Measurements from ENCODE around the gene UGT3A1. TPM values are rescaled to one million over a fixed set of nuclear protein-coding genes. Genes with fewer than 3 reads are reported as not detected.
"Not testable (repeated sequence)": the region's sequence is repeated elsewhere in the genome, so short reads cannot be mapped to it uniquely, and the experiment has no call there.

The UGT3A1 gene
- polyA plus RNA-seq, 1 of the 3 experiments (the other 2 are of a cell fraction) = not detected

GRCh38 chr5:36026706-36027465 lies 35.7 kb upstream of the UGT3A1 start:
- CTCF ChIA-PET = no interaction called here
- no peak for DNase-seq
- TF ChIP-seq MEF2A (IDR thresholded peaks at IDR 0.05; ENCODE audit: borderline replicate concordance, low read depth) (no peak), TEAD4 (IDR thresholded peaks at IDR 0.05; ENCODE audit: borderline replicate concordance, insufficient read depth) (no peak), CTCF (IDR thresholded peaks at IDR 0.05) (no peak), NFIC (IDR thresholded peaks at IDR 0.05; ENCODE audit: borderline replicate concordance) (no peak), SMC3 (IDR thresholded peaks at IDR 0.05; ENCODE audit: low read depth, low read length) (no peak), MXI1 (IDR thresholded peaks at IDR 0.05; ENCODE audit: low read depth, low read length) (no peak), REST (IDR thresholded peaks at IDR 0.05; ENCODE audit: low read depth, low read length) (no peak), EP300 (IDR thresholded peaks at IDR 0.05; ENCODE audit: borderline replicate concordance in 1 of 2, low read depth in 1 of 2, low read length in 1 of 2) (no peak)
- no peak overlapping the region for H3K4me2 ChIP-seq
- no peaks in the 10 kb centered on the region for H3K79me2 ChIP-seq (ENCODE audit: insufficient read depth)
- WGBS (ENCODE audit: low lambda C conversion rate) = 21% methylated on average over 6 of the region's 6 CpGs
- H3K27me3 ChIP-seq (ENCODE audit: insufficient read depth) = no peaks in the 10 kb centered on the region
- POLR2A ChIA-PET = no interaction called here
- no peaks in the 10 kb centered on the region for H3K9me3 ChIP-seq
- H3K27ac ChIP-seq (ENCODE audit: low read depth in 2 of 2, low read length in 1 of 2) = no peak overlapping the region
- H3K9ac ChIP-seq = no peak overlapping the region
- H3K4me1 ChIP-seq (ENCODE audit: control insufficient read depth in 1 of 2, insufficient read depth in 2 of 2, low read depth in 1 of 2, low read length in 1 of 2) = peaks cover 0 to 20% of the 10 kb centered on the region in 2 experiments; a peak in 1 of 4 replicates
- no peaks in the 10 kb centered on the region for H3F3A ChIP-seq (replicated peaks; ENCODE audit: insufficient read depth)
- no peaks in the 10 kb centered on the region for H4K20me1 ChIP-seq (ENCODE audit: insufficient read depth)
- no peak overlapping the region for H3K4me3 ChIP-seq (ENCODE audit: low read depth in 2 of 2, low read length in 1 of 2)
- H3K36me3 ChIP-seq (replicated peaks in 1 of 2; ENCODE audit: control insufficient read depth in 1 of 2, insufficient read depth in 2 of 2, low read length in 1 of 2) = no peaks in the 10 kb centered on the region
- H3K9me2 ChIP-seq = no peaks in the 10 kb centered on the region
- no peak overlapping the region for H2AFZ ChIP-seq (ENCODE audit: low read depth)

GRCh38 chr5:36022246-36022645 lies 31.1 kb upstream of the UGT3A1 start:
- POLR2A ChIA-PET; CTCF ChIA-PET; H3K9me2 ChIP-seq; DNase-seq; H3K9me3 ChIP-seq; H3K9ac ChIP-seq; H3K4me1 ChIP-seq (ENCODE audit: control insufficient read depth in 1 of 2, insufficient read depth in 2 of 2, low read depth in 1 of 2, low read length in 1 of 2); H3K36me3 ChIP-seq (replicated peaks in 1 of 2; ENCODE audit: control insufficient read depth in 1 of 2, insufficient read depth in 2 of 2, low read length in 1 of 2); H3F3A ChIP-seq (replicated peaks; ENCODE audit: insufficient read depth); H3K27ac ChIP-seq (ENCODE audit: low read depth in 2 of 2, low read length in 1 of 2); H3K4me3 ChIP-seq (ENCODE audit: low read depth in 2 of 2, low read length in 1 of 2); H3K79me2 ChIP-seq (ENCODE audit: insufficient read depth); H3K27me3 ChIP-seq (ENCODE audit: insufficient read depth); H2AFZ ChIP-seq (ENCODE audit: low read depth); H3K4me2 ChIP-seq; H4K20me1 ChIP-seq (ENCODE audit: insufficient read depth): not testable (repeated sequence)
- 41% methylated on average over 6 of the region's 6 CpGs for WGBS (ENCODE audit: low lambda C conversion rate)

GRCh38 chr5:36019584-36019983 lies 28.4 kb upstream of the UGT3A1 start:
- H3K4me2 ChIP-seq; H3K9ac ChIP-seq; H2AFZ ChIP-seq (ENCODE audit: low read depth); H3K4me3 ChIP-seq (ENCODE audit: low read depth in 2 of 2, low read length in 1 of 2); POLR2A ChIA-PET; H3K27ac ChIP-seq (ENCODE audit: low read depth in 2 of 2, low read length in 1 of 2); H3K36me3 ChIP-seq (replicated peaks in 1 of 2; ENCODE audit: control insufficient read depth in 1 of 2, insufficient read depth in 2 of 2, low read length in 1 of 2); H3K9me2 ChIP-seq; H3K9me3 ChIP-seq; DNase-seq; H3K27me3 ChIP-seq (ENCODE audit: insufficient read depth); H4K20me1 ChIP-seq (ENCODE audit: insufficient read depth); CTCF ChIA-PET; H3K79me2 ChIP-seq (ENCODE audit: insufficient read depth); H3K4me1 ChIP-seq (ENCODE audit: control insufficient read depth in 1 of 2, insufficient read depth in 2 of 2, low read depth in 1 of 2, low read length in 1 of 2); H3F3A ChIP-seq (replicated peaks; ENCODE audit: insufficient read depth): not testable (repeated sequence)
- 27% methylated on average over 5 of the region's 5 CpGs for WGBS (ENCODE audit: low lambda C conversion rate)
